Kidney epithelial cell (primary cell): ENCODE data around the gene BRD8. TPM values are rescaled to one million over a fixed set of nuclear protein-coding genes. Genes with fewer than 3 reads are reported as not detected.

ENCODE experiments used
- DNase-seq: peaks from one replicate; pipeline ENCODE4 v3.0.0-alpha.2; 2010; ENCODE audit warnings: low read depth
- H3K27me3 ChIP-seq: 2 replicates; pipeline ENCODE4 v1.6.0; 2011; ENCODE audit warnings: low read length; ENCODE audit not compliant: control insufficient read depth, insufficient read depth
- H3K36me3 ChIP-seq: 2 replicates; pipeline ENCODE4 v1.5.1; 2011; ENCODE audit warnings: low read length; ENCODE audit not compliant: control insufficient read depth, insufficient read depth
- H3K4me3 ChIP-seq: 2 replicates; pipeline ENCODE4 v1.5.1; 2011; ENCODE audit warnings: low read depth, mild to moderate bottlenecking, control low read depth, low read length
- CTCF ChIP-seq: IDR thresholded peaks from 2 replicates; pipeline ENCODE4 v1.5.1; 2011; ENCODE audit warnings: mild to moderate bottlenecking, moderate library complexity, low read length, control low read depth, inconsistent platforms; ENCODE audit not compliant: insufficient read depth, poor library complexity, severe bottlenecking
- total RNA-seq: library from RNA; depleted of rRNA; stranded (reverse); fragments of >200 nt; gene quantifications from 2 replicates; pipeline ENCODE4 v1.2.3, GENCODE V29; 2015

BRD8 gene
- total RNA-seq, 1 donor from 2014 or later, result 21.5 TPM

- no peak for TF ChIP-seq CTCF
- H3K4me3 ChIP-seq, result no peak overlapping the region
- H3K36me3 ChIP-seq, result peaks cover 1% of the 10 kb centered on the region
Measured at GRCh38 chr5:138186002-138186447, 7.6 kb upstream of the BRD8 start.

DNA sequence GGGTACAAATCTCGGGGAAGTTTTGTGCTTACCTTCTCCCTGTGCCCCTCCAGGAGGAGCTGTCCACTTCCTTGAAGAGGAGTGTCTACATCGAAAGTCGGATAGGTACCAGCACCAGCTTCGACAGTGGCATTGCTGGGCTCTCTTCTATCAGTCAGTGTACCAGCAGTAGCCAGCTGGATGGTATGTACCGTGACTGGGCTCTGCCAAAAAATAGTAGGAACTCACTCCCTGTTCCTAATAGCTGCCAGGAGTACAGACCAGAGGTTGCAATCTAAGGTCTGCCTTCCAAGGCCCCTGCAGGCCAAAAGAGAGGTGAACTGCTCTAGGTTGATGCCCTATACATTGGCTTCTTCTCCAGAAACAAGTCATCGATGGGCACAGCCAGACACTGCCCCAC, 4.4 kb upstream of the BRD8 start:
- peaks cover 1% of the 10 kb centered on the region for H3K36me3 ChIP-seq
- TF ChIP-seq CTCF, result no peak

More at GRCh38 chr5:138186002-138186447, 7.6 kb upstream of the BRD8 start:
- H3K27me3 ChIP-seq, result no peaks in the 10 kb centered on the region
- DNase-seq, result no peak

DNA sequence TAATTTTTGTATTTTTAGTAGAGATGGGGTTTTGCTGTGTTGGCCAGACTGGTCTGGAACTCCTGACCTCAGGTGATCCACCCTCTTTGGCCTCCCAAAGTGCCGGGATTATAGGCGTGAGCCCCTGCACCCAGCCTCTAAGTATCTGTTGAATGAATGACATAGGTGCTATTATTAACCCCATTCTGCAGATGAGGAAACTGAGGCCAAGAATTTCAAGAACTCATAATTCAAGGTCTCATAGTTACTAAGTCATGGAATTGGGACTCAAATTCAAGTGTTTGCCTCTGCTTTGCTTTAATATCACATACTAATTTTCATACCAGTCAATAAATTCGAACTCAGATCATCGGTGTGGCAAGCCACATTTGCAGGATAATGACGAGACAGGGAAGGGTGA, 2.4 kb upstream of the BRD8 start:
- no peak for DNase-seq
- no peaks in the 10 kb centered on the region for H3K36me3 ChIP-seq
- H3K4me3 ChIP-seq, result no peak overlapping the region
- no peaks in the 10 kb centered on the region for H3K27me3 ChIP-seq
- no peak for TF ChIP-seq CTCF

More for the DNA sequence above, 4.4 kb upstream of the BRD8 start:
- H3K4me3 ChIP-seq, result no peak overlapping the region
- no peaks in the 10 kb centered on the region for H3K27me3 ChIP-seq
- DNase-seq, result no peak

- no peaks in the 10 kb centered on the region for H3K36me3 ChIP-seq
- TF ChIP-seq CTCF, result peak; percentile 56
- peak overlapping the region; percentile 74 for H3K4me3 ChIP-seq
- DNase-seq, result peak; percentile 31
- no peaks in the 10 kb centered on the region for H3K27me3 ChIP-seq
Measured at GRCh38 chr5:138180183-138180782, 1.9 kb upstream of the BRD8 start.

DNA sequence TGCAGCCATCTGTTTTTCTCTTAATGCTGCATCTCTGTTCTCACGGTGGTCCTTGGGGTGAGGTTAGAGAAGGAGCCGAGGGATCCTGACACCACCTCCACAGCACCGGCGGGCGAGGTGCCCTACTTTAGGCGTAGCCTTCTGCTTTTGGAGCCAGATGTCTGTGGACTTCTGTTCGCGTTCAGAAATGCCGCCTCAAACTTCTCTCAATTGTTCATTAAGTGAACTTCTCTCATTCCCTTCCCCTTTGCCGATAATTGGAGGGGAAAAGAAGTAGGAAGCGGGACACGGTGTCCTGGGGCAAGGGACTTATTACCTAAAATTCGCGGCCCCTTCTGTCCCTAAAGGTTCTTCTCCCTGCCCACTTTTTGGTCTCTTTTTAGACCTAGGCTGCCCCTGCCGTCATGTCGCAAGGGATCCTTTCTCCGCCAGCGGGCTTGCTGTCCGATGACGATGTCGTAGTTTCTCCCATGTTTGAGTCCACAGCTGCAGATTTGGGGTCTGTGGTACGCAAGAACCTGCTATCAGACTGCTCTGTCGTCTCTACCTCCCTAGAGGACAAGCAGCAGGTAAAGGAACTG, 937 bp upstream of the BRD8 start:
- peak overlapping the region; percentile 74 for H3K4me3 ChIP-seq
- DNase-seq, result no peak
- no peaks in the 10 kb centered on the region for H3K27me3 ChIP-seq
- no peak for TF ChIP-seq CTCF
- H3K36me3 ChIP-seq, result no peaks in the 10 kb centered on the region
